Measurements from ENCODE around the gene NHLH1.

GRCh38 chr1:160375788-160376524 lies 9.1 kb downstream of the NHLH1 start:
- TF ChIP-seq CTCF (IDR thresholded peaks at IDR 0.05; ENCODE audit: extremely low read depth in 1 of 2, insufficient read depth in 1 of 2, low read depth in 1 of 2, low read length in 2 of 2) (no peak), EZH2 (IDR thresholded peaks at IDR 0.05; ENCODE audit: borderline replicate concordance, low read depth, low read length, severe bottlenecking) (no peak), POLR2AphosphoS5 (IDR thresholded peaks at IDR 0.05; ENCODE audit: insufficient read depth, low read depth, low read length) (no peak), POLR2A (IDR thresholded peaks at IDR 0.05; ENCODE audit: low read depth, low read length) (no peak), GATA2 (IDR thresholded peaks at IDR 0.05; ENCODE audit: insufficient read depth, insufficient read length, low read depth, low read length) (peak; percentile 50), MAX (IDR thresholded peaks at IDR 0.05; ENCODE audit: insufficient read depth, insufficient read length) (no peak), JUN (IDR thresholded peaks at IDR 0.05; ENCODE audit: borderline replicate concordance, insufficient read depth, insufficient read length, low read depth) (peak; percentile 10)

All from endothelial cell of umbilical vein (primary cell).